ENCODE measurements around the gene RB1.

Gene RB1

GRCh38 chr13:48303359-48304142, at the start of gene RB1:
TSS of gene RB1 (plus strand) at chr13:48303751. CDS start at chr13:48303913, 162 bp downstream.
- peak; percentile 81 for DNase-seq (ENCODE audit: low read depth)

- DNase-seq (ENCODE audit: low read depth) = no peak
These were observed 49.7 kb upstream of the RB1 start for GRCh38 chr13:48253849-48254248.

DNA sequence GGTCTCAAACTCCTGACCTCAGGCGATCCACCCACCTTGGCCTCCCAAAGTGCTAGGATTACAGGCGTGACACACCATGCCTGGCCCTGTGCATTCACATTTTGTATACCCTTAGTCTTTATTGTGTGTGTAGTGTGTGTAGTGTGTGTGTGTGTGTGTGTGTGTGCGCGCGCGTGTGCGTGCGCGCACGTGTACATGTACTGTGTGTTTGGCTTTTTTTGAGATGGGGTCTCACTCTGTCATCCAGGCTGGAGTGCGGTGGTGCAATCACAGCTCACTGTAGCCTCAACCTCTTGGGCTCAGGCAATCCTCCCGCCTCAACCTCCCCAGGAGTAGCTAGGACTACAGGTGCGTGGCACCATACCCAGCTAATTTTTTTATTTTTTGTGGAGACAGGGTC, 48.5 kb upstream of the RB1 start:
- no peak for DNase-seq (ENCODE audit: low read depth)

GRCh38 chr13:48255954-48256353, 47.6 kb upstream of the RB1 start:
- DNase-seq (ENCODE audit: low read depth) = no peak

DNA sequence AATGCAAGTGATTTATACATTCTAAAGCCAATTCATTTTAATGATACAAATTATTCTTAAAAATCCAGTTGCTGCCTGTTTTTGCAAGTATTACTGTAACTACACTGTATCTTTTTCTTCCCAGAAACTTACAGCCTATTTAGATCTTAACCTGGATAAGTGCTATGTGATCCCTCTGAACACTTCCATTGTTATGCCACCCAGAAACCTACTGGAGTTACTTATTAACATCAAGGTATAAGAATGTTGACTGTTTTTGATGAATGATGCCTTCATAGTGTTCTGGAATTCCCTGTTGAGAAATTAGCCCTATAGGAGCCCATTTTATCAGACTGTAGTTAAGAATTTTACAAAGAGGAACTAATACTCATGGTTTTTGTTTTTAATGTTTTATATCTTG, 45.5 kb upstream of the RB1 start:
- no peak for DNase-seq (ENCODE audit: low read depth)

DNA sequence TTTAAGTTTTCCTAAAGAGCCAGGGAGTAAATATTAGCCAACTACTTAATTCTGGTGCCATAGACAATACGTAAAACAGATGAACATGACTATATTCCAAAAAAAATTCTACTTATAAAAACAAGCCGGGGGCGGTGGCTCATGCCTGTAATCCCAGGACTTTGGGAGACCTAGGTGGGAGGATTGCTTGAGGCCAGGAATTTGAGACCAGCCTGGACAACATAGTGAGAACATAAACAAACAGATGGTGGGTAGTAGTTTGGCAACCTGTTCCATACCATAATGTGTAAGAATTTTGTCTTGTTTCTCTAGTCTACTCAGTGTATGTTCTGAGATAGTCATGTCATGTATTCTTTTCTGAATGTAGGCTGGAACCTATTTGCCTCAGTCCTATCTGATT, 45.1 kb upstream of the RB1 start:
- no peak for DNase-seq (ENCODE audit: low read depth)

GRCh38 chr13:48260970-48261369, 42.6 kb upstream of the RB1 start:
- no peak for DNase-seq (ENCODE audit: low read depth)

DNA sequence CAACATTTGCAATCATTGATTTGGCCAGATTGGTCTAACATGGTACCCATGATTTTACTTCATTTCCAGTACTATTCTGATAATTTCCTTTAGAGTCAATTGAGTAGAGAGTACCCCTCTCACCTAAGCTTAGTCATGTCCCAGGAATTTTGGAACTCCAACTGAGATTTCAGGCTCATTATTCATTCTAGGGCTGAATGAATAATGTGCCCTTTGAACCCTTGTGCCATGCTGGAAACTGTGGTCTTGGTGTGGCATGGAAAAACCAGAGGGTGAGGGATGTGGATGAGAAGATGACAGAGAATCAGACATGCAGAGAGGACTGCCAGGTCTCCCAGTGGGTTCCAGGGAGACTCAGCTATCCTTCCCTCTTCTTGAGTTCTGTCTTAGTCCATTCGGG, 40.4 kb upstream of the RB1 start:
- DNase-seq (ENCODE audit: low read depth) = no peak

GRCh38 chr13:48264058-48264457, 39.5 kb upstream of the RB1 start:
- no peak for DNase-seq (ENCODE audit: low read depth)

- peak; percentile 3 for DNase-seq (ENCODE audit: low read depth)
These were observed 38.2 kb upstream of the RB1 start for GRCh38 chr13:48265217-48265815.

GRCh38 chr13:48266150-48266549, 37.4 kb upstream of the RB1 start:
- DNase-seq (ENCODE audit: low read depth) = no peak

GRCh38 chr13:48266701-48267639, 36.6 kb upstream of the RB1 start:
- no peak for DNase-seq (ENCODE audit: low read depth)

- DNase-seq (ENCODE audit: low read depth) = no peak
These were observed 35.5 kb upstream of the RB1 start for GRCh38 chr13:48268019-48268418.

DNA sequence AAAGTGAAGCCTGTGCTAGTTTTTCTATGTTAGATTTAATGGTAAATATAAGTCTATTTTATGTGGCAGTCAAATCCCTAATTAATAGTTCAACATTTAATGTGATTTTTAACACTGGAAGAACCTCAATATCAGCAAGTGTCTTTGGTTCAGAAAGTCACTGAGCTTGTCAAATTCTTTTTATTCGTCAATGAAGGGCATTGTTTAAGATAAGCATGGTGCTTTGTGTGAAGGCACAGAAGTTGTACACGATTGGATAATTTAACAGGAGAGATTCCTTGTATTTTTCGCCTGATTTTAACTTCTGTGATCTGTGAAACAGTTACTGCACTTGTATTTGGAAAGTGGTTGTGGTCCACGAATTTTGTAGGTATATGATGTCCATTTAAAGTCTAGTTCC, 30.2 kb upstream of the RB1 start:
- no peak for DNase-seq (ENCODE audit: low read depth)

GRCh38 chr13:48275507-48275906, 28.0 kb upstream of the RB1 start:
- DNase-seq (ENCODE audit: low read depth) = no peak

DNA sequence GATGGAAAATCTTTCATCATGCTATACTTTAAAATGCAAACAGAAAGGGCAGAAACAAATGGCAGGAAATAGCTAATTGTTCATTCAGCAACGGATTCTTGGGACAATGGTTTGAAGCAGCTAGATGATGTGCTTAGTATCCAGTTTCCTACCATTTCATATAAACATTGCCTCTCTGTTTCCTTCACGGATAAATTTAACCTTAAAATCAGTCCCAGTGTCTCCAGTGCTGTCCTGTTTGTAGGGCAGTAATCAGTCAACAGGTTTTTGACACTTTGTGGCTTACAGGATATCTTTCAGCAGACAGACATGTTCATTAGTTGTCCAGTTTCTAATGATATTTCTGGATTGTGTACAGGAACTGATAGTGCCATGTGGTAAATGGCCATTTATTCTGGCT, 24.7 kb upstream of the RB1 start:
- DNase-seq (ENCODE audit: low read depth) = no peak

DNA sequence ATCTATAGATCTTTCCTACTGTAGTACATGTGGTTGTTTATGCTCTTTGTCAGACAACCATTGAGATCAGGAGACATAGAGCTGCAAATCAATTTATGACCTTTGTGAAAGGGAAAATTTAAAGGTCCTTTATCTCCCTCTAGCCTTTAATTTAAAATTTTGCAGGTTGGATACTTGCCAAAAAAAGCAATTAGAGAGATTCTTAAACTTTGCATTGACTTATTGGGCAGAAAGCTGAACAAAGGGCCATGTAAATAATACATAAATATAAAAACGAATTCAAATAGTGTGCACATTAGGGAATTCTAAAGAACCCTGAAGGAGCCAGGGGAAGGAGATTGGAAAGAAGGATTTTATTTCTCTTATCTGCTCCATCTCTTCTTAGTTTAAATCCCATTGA, 22.0 kb upstream of the RB1 start:
- no peak for DNase-seq (ENCODE audit: low read depth)

- no peak for DNase-seq (ENCODE audit: low read depth)
These were observed 11.8 kb upstream of the RB1 start for GRCh38 chr13:48291730-48292129.

- DNase-seq (ENCODE audit: low read depth) = no peak
These were observed 10.9 kb upstream of the RB1 start for GRCh38 chr13:48292650-48293049.

- DNase-seq (ENCODE audit: low read depth) = no peak
These were observed 8.9 kb upstream of the RB1 start for GRCh38 chr13:48294653-48295052.

- no peak for DNase-seq (ENCODE audit: low read depth)
These were observed 8.3 kb upstream of the RB1 start for GRCh38 chr13:48295271-48295670.

GRCh38 chr13:48296528-48296927, 7.0 kb upstream of the RB1 start:
- no peak for DNase-seq (ENCODE audit: low read depth)
